Psoas muscle (tissue), 8 donors: Measurements from ENCODE around the gene LLGL1. TPM values are rescaled to one million over a fixed set of nuclear protein-coding genes. Genes with fewer than 3 reads are reported as not detected.

Source experiments
- ATAC-seq, 4 donors: fragments of 200-7000 bp; cut with Tn5 transposase; one replicate each; pipeline ENCODE4 v1.9.1; 2020; ENCODE audit warnings: moderate library complexity in 3 of 4, mild to moderate bottlenecking in 2 of 4
- DNase-seq, 2 donors: peaks; one replicate each; pipeline ENCODE4 v3.0.0-alpha.2; 2020
- H3K27ac ChIP-seq: fragments of 200-600 bp; one replicate; pipeline ENCODE4 v1.8.0; 2022
- H3K27me3 ChIP-seq, 3 donors: fragments of 200-600 bp in 1 of 3; one replicate each; pipeline versions ENCODE4 v1.6.1 to v1.8.0; 2013 to 2022; ENCODE audit warnings: low read length in 2 of 3, mild to moderate bottlenecking in 2 of 3, moderate library complexity in 1 of 3; ENCODE audit not compliant: insufficient read depth in 3 of 3
- H3K36me3 ChIP-seq, 2 donors: fragments of 200-600 bp in 1 of 2; one replicate each; pipeline versions ENCODE4 v1.6.1 to v1.8.0; 2013 to 2022; ENCODE audit warnings: low read depth in 1 of 2, mild to moderate bottlenecking in 1 of 2, moderate library complexity in 1 of 2; ENCODE audit not compliant: insufficient read depth in 1 of 2
- H3K4me1 ChIP-seq: fragments of 200-600 bp; one replicate; pipeline ENCODE4 v1.8.0; 2022
- H3K4me3 ChIP-seq: fragments of 200-600 bp; one replicate; pipeline ENCODE4 v1.8.0; 2022; ENCODE audit warnings: mild to moderate bottlenecking
- H3K9me3 ChIP-seq: fragments of 200-600 bp; one replicate; pipeline ENCODE4 v1.8.0; 2022
- WGBS, 3 donors: extraction: QIAGEN DNeasy Blood & Tissue Kit; methylation state at CpG; one replicate each; pipeline versions ENCODE4 v1.1.6 to v1.1.7; 2013; 5-methylcytosine and 5-hydroxymethylcytosine counted together
- intact Hi-C, 2 donors: fragments of 100-400 bp; cut with DNase I; formaldehyde crosslinking; loops; one replicate each; pipeline versions ENCODE4 v1.11.0 to v1.14.2; 2022
- polyA plus RNA-seq, 3 donors: library from polyadenylated mRNA; stranded (reverse); fragments of 200-250 nt; gene quantifications; one replicate each; pipeline ENCODE4 v1.2.3, GENCODE V29; 2013
- total RNA-seq, 4 donors: library from RNA; stranded (reverse); fragmentation: NEBNext Ultra II Directional in 2 of 4; extraction: Animal tissue kit (Norgen Biotek cat#: 25700) in 2 of 4; gene quantifications; one replicate each; pipeline versions ENCODE4 v1.2.1 to v1.2.4, GENCODE V29; 2021 to 2023
- TF ChIP-seq, protein P1 (sequence below): fragments of 200-600 bp; IDR thresholded peaks from one replicate; pipeline ENCODE4 v1.8.0; 2022; ENCODE audit warnings: antibody characterized with exemption
- donor health status: healthy with polysubstance abuse.
- donor health status: DM: no; HTN: no; CAD: no; lungs with moderate emphysema.
- donor health status: Bipolar disorder and iron deficiency.
- donor health status: healthy.
- donor health status: DM: yes; HTN: yes; CAD: no.
- donor health status: DM: no; HTN: no; CAD: no.
- donor health status: DM: no; HTN: no; CAD: no.
- donor health status: DM: yes; HTN: yes; CAD: no.

Gene LLGL1
- total and polyA plus RNA-seq, 7 donors, result 5.1 to 9.5 (median 8.2) TPM

DNA sequence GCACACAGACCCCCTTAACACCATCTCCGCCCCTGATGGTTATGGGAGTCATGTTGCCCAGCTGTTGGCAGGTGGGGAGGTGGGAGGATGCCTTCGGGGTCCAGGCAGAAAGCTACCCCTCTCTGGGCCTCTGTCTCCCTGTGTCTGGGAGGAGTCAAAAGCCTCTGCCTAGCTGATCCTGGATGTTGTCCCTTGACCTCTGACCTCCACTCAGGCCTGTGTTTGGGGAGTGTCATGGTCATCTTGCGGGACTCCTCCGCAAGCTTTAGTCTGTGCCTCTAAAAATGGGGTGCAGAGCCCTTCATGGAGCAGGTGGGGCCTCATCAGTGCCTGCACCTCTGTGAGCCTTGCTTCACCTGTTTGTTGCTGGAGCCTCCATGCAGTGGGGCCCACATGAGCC, 3.8 kb downstream of the LLGL1 start:
- DNase-seq, result no peak
- WGBS, 3 donors, result 77 to 83% (median 81%) methylated on average over 4 of the region's 4 CpGs
- TF ChIP-seq, protein P1, sequence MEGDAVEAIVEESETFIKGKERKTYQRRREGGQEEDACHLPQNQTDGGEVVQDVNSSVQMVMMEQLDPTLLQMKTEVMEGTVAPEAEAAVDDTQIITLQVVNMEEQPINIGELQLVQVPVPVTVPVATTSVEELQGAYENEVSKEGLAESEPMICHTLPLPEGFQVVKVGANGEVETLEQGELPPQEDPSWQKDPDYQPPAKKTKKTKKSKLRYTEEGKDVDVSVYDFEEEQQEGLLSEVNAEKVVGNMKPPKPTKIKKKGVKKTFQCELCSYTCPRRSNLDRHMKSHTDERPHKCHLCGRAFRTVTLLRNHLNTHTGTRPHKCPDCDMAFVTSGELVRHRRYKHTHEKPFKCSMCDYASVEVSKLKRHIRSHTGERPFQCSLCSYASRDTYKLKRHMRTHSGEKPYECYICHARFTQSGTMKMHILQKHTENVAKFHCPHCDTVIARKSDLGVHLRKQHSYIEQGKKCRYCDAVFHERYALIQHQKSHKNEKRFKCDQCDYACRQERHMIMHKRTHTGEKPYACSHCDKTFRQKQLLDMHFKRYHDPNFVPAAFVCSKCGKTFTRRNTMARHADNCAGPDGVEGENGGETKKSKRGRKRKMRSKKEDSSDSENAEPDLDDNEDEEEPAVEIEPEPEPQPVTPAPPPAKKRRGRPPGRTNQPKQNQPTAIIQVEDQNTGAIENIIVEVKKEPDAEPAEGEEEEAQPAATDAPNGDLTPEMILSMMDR, result no peak
- H3K4me1 ChIP-seq, result peaks cover 11% of the 10 kb centered on the region
- no peaks in the 10 kb centered on the region for H3K27me3 ChIP-seq
- H3K4me3 ChIP-seq, result no peak overlapping the region
- H3K36me3 ChIP-seq, result peaks cover 0 to 12% of the 10 kb centered on the region in 2 donors
- H3K9me3 ChIP-seq, result no peaks in the 10 kb centered on the region
- no peak for ATAC-seq
- H3K27ac ChIP-seq, result no peak overlapping the region
- intact Hi-C loops, result loop anchor here in 1 of 2 donors (5.0 kb wide), 1 partner anchor 83 kb away; the partner anchor contains the start of gene TOP3A

DNA sequence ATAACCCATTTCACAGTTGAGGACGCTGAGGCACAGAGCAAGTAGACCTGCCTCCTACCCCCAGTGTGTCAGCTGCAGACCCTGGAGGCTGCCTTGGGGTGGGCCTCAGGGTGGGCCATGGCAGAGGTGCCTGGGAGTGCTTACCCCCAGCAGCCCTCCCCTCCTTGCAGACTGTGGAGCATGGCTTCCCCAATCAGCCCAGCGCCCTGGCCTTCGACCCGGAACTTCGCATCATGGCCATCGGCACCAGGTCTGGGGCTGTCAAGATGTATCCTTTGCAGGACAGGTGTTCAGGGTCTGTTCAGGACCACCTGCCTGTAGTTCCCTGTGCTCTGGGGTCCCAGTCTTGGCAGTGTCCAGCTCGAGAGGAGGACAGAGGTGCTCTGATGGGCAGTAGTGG, 4.3 kb downstream of the LLGL1 start:
- no peaks in the 10 kb centered on the region for H3K27me3 ChIP-seq
- peaks cover 0 to 17% of the 10 kb centered on the region in 2 donors for H3K36me3 ChIP-seq
- H3K4me3 ChIP-seq, result no peak overlapping the region
- ATAC-seq (no peak), DNase-seq (no peak)
- TF ChIP-seq, protein P1, result no peak
- H3K9me3 ChIP-seq, result no peaks in the 10 kb centered on the region
- 81 to 89% (median 87%) methylated on average over 7 of the region's 7 CpGs for WGBS, 3 donors
- intact Hi-C loops, result loop anchor here in 1 of 2 donors (5.0 kb wide), 1 partner anchor 83 kb away; the partner anchor contains the start of gene TOP3A
- H3K27ac ChIP-seq, result no peak overlapping the region
- peaks cover 9% of the 10 kb centered on the region for H3K4me1 ChIP-seq

DNA sequence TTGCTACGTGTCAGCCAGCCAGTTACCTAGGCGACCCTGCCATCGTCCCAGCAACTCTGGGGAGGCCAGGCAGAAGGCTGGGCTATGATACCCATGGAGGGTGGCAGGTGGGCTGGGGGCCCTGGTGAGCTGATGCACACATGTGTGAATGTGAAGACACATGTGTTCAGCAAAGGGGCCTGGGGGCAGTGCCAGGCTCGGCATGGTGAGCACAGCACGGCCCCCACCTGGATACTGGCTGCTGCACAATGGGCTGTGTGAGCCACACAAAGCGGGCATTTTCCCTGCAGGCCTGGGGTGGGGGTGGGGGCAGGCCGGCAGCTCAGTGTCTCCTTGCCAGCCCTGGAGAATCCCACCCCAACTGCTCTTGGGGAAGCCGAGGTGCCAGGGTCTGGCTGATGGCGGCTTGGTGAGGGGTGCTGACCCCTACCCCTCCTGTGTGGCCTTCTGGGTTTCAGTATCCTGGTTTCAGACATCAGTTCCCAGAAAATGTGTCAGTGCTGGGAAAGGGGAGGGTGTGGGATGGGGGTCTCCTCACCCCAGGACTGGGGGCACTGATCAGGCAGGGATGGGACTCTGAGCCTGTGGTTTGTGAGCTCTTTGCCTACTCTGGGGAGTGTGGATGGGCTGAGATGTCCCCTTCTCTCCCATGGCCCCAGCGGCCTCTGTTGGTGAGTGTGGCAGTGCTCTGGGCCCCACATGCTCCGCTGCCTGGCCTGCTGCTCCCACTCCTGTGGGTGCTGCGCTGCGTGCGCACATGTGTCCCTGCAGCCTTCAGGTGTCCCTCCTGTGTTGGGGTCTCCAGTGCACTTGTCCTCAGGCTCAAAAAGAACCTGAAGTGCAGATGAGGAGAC, 5.1 kb downstream of the LLGL1 start:
- DNase-seq, result no peak
- peaks cover 6% of the 10 kb centered on the region for H3K4me1 ChIP-seq
- intact Hi-C loops, result no loop called here

DNA sequence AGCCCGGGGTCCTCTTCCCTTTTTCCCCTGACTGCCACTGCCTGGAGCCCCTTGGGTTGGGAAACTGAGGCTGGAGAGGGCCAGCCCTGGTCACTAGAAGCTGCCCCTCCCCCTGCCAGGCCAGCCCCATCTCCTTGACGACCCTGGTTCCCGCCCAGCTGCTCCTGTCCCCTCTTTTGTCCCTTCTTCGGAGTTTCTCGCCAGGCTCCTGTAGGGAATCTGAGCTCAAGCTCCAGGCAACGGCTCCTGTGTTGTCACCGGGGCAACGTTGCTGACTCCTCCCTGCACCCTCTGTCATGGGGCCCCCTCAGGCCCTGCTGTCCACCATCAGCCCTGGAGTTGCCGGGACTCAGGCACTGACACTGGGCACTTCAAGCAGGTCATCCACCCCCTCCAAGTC, 5.7 kb downstream of the LLGL1 start:
- peaks cover 0 to 29% of the 10 kb centered on the region in 2 donors for H3K36me3 ChIP-seq
- DNase-seq, result no peak
- no peaks in the 10 kb centered on the region for H3K27me3 ChIP-seq
- no peak overlapping the region for H3K4me3 ChIP-seq
- WGBS, 3 donors, result 62 to 69% (median 63%) methylated on average over 9 of the region's 9 CpGs
- H3K27ac ChIP-seq, result no peak overlapping the region
- intact Hi-C loops, result no loop called here
- peaks cover 5% of the 10 kb centered on the region for H3K4me1 ChIP-seq
- TF ChIP-seq, protein P1, result no peak
- no peaks in the 10 kb centered on the region for H3K9me3 ChIP-seq
- ATAC-seq, result no peak

More for the DNA sequence above, 5.1 kb downstream of the LLGL1 start:
- no peaks in the 10 kb centered on the region for H3K9me3 ChIP-seq
- no peaks in the 10 kb centered on the region for H3K27me3 ChIP-seq
- TF ChIP-seq, protein P1, result no peak
- no peak overlapping the region for H3K27ac ChIP-seq
- 69 to 82% (median 74%) methylated on average over 13 to 14 of the region's 14 CpGs for WGBS, 3 donors
- H3K36me3 ChIP-seq, result peaks cover 0 to 25% of the 10 kb centered on the region in 2 donors
- H3K4me3 ChIP-seq, result no peak overlapping the region
- no peak for ATAC-seq
